Posterior vena cava (tissue), 2 donors: ENCODE data around the gene TPP2. TPM values are rescaled to one million over a fixed set of nuclear protein-coding genes. Genes with fewer than 3 reads are reported as not detected.

ENCODE experiments used
- DNase-seq: peaks from one replicate; pipeline ENCODE4 v3.0.0-alpha.2; 2020; ENCODE audit warnings: low spot score
- intact Hi-C, 2 donors: fragments of 100-400 bp; cut with DNase I; formaldehyde crosslinking; loops; one replicate each; pipeline versions ENCODE4 v1.14.1 to v1.14.2; 2022 to 2023
- total RNA-seq, 2 donors: library from RNA; stranded (reverse); fragmentation: NEBNext Ultra II Directional; extraction: Animal tissue kit (Norgen Biotek cat#: 25700); gene quantifications; one replicate each; pipeline ENCODE4 v1.2.1, GENCODE V29; 2021
- donor health status: DM: yes; HTN: yes; CAD: no.
- donor health status: DM: yes; HTN: yes; CAD: no.

TPP2 gene
- total RNA-seq, 2 donors from 2014 or later, result 32.7 to 37.2 TPM

GRCh38 chr13:102702965-102703725, 106.4 kb downstream of the TPP2 start:
- DNase-seq, result no peak
- intact Hi-C loops, result no loop called here

- intact Hi-C loops, result no loop called here
- DNase-seq, result no peak
Measured at GRCh38 chr13:102703726-102704035, 106.9 kb downstream of the TPP2 start.

- DNase-seq, result no peak
- intact Hi-C loops, result no loop called here
Measured at GRCh38 chr13:102704238-102705058, 107.7 kb downstream of the TPP2 start.

- DNase-seq, result no peak
- intact Hi-C loops, result no loop called here
Measured at GRCh38 chr13:102707467-102707866, 110.7 kb downstream of the TPP2 start.

GRCh38 chr13:102708211-102708610, 111.4 kb downstream of the TPP2 start:
- intact Hi-C loops, result no loop called here
- no peak for DNase-seq

GRCh38 chr13:102708991-102709390, 112.2 kb downstream of the TPP2 start:
- DNase-seq, result no peak
- intact Hi-C loops, result no loop called here

GRCh38 chr13:102709536-102709935, 112.8 kb downstream of the TPP2 start:
- intact Hi-C loops, result no loop called here

GRCh38 chr13:102710261-102710679, 113.5 kb downstream of the TPP2 start:
- intact Hi-C loops, result no loop called here
- DNase-seq, result peak; percentile 82

More at GRCh38 chr13:102709536-102709935, 112.8 kb downstream of the TPP2 start:
- DNase-seq, result no peak

GRCh38 chr13:102715447-102715846, 118.7 kb downstream of the TPP2 start:
- no peak for DNase-seq
- intact Hi-C loops, result no loop called here

- DNase-seq, result no peak
- intact Hi-C loops, result no loop called here
Measured at GRCh38 chr13:102718746-102719145, 122.0 kb downstream of the TPP2 start.

GRCh38 chr13:102721800-102722231, 125.0 kb downstream of the TPP2 start:
- intact Hi-C loops, result loop anchor here in 1 of 2 donors (10.0 kb wide), 1 partner anchor 67 kb away; no protein-coding TSS in a partner anchor
- no peak for DNase-seq

- intact Hi-C loops, result loop anchor here in 1 of 2 donors (5.0 to 10.0 kb wide), 3 partner anchors 70 to 148 kb away; partner anchors contain the start of gene TPP2
- DNase-seq, result no peak
Measured at GRCh38 chr13:102724923-102725322, 128.1 kb downstream of the TPP2 start.

- intact Hi-C loops, result loop anchor here in 1 of 2 donors (5.0 to 10.0 kb wide), 3 partner anchors 72 to 149 kb away; partner anchors contain the start of gene TPP2
- no peak for DNase-seq
Measured at GRCh38 chr13:102726430-102726829, 129.6 kb downstream of the TPP2 start.

Other genes with a start within 250 kb of the TPP2 start
- 1 to 10 TPM; 4.6 to 6.6 TPM for gene FGF14, start 194.9 kb upstream of the TPP2 start, total RNA-seq
- gene METTL21C, start 98.1 kb downstream of the TPP2 start, total RNA-seq, result not detected
- gene TEX30, start 176.8 kb downstream of the TPP2 start, total RNA-seq, result 10 to 100 TPM in 1 of 2 donors, 1 to 10 TPM in 1; 7.4 to 10.9 TPM
- 1 to 10 TPM; 6.2 to 9.9 TPM for gene POGLUT2, start 202.0 kb downstream of the TPP2 start, total RNA-seq
- 10 to 100 TPM; 15.3 to 16.8 TPM for gene BIVM, start 202.1 kb downstream of the TPP2 start, total RNA-seq
- gene ERCC5, start 249.0 kb downstream of the TPP2 start, total RNA-seq, result 10 to 100 TPM; 26.6 to 30.3 TPM